ENCODE data around the gene TBC1D32.

DNA sequence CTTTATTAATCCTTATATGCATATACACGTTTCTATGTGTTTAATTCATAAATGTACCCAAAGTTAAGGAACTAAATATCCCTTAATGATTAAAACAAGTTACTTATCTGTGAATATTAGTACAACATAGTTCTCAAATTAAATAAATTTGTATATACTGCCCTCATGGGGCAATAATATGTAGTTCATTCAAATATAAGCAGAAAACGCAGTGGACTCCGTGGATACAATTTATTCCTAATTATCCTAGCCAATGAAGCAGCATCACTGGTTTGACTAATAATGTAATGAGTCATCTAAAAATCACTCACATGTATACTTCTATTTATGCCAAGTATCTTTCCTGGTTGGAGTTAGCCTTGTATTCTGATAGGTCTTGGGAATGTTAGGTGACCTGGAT lies 111.6 kb downstream of the TBC1D32 start:
- no peak for TF ChIP-seq POLR2A (IDR thresholded peaks at IDR 0.05; ENCODE audit: low read depth, low read length)
- TF ChIP-seq POLR2AphosphoS5 (IDR thresholded peaks at IDR 0.05; ENCODE audit: low read depth, low read length), result no peak
